Measurements from ENCODE around the gene SEPTIN5.
"Not testable (repeated sequence)": the region's sequence is repeated elsewhere in the genome, so short reads cannot be mapped to it uniquely, and the experiment has no call there.

Gene SEPTIN5

GRCh38 chr22:19722178-19722981, 8.1 kb downstream of the SEPTIN5 start:
- peaks cover 54% of the 10 kb centered on the region for H3K27me3 Mint-ChIP-seq
- H3K9me3 Mint-ChIP-seq, result no peaks in the 10 kb centered on the region
- ATAC-seq (replicated peaks; ENCODE audit: extremely low read depth, poor library complexity, severe bottlenecking) (no peak), DNase-seq (ENCODE audit: low spot score in 2 of 2) (no peak)
- H3K4me3 Mint-ChIP-seq, result no peak overlapping the region
- peaks cover 9% of the 10 kb centered on the region for H3K36me3 Mint-ChIP-seq (ENCODE audit: insufficient read depth)
- peaks cover 9% of the 10 kb centered on the region for H3K4me1 Mint-ChIP-seq
- no peak overlapping the region for H3K27ac Mint-ChIP-seq (ENCODE audit: low read depth)

- Mint-ChIP-seq H3K4me3 (no peak overlapping the region), H3K9me3 (no peaks in the 10 kb centered on the region), H3K4me1 (peaks cover 9% of the 10 kb centered on the region), H3K27ac (ENCODE audit: low read depth) (no peak overlapping the region), H3K36me3 (ENCODE audit: insufficient read depth) (peaks cover 9% of the 10 kb centered on the region), H3K27me3 (peaks cover 59% of the 10 kb centered on the region)
- DNase-seq (ENCODE audit: low spot score in 2 of 2) (no peak), ATAC-seq (replicated peaks; ENCODE audit: extremely low read depth, poor library complexity, severe bottlenecking) (no peak)
These were observed 8.6 kb downstream of the SEPTIN5 start for GRCh38 chr22:19722982-19723231.

GRCh38 chr22:19723232-19723982, 9.1 kb downstream of the SEPTIN5 start, which contains the start of gene GP1BB:
TSS of gene GP1BB (plus strand) at chr22:19723539. CDS start at chr22:19723570, 31 bp downstream.
- Mint-ChIP-seq H3K27me3 (peaks cover 60% of the 10 kb centered on the region), H3K4me1 (peaks cover 9% of the 10 kb centered on the region), H3K36me3 (ENCODE audit: insufficient read depth) (peaks cover 9% of the 10 kb centered on the region), H3K4me3 (peak within 1 kb of the TSS; percentile 43), H3K27ac (ENCODE audit: low read depth) (no peak within 1 kb of the TSS), H3K9me3 (no peaks in the 10 kb centered on the region)
- ATAC-seq (replicated peaks; ENCODE audit: extremely low read depth, poor library complexity, severe bottlenecking), result no peak
- no peak for DNase-seq (ENCODE audit: low spot score in 2 of 2)

DNA sequence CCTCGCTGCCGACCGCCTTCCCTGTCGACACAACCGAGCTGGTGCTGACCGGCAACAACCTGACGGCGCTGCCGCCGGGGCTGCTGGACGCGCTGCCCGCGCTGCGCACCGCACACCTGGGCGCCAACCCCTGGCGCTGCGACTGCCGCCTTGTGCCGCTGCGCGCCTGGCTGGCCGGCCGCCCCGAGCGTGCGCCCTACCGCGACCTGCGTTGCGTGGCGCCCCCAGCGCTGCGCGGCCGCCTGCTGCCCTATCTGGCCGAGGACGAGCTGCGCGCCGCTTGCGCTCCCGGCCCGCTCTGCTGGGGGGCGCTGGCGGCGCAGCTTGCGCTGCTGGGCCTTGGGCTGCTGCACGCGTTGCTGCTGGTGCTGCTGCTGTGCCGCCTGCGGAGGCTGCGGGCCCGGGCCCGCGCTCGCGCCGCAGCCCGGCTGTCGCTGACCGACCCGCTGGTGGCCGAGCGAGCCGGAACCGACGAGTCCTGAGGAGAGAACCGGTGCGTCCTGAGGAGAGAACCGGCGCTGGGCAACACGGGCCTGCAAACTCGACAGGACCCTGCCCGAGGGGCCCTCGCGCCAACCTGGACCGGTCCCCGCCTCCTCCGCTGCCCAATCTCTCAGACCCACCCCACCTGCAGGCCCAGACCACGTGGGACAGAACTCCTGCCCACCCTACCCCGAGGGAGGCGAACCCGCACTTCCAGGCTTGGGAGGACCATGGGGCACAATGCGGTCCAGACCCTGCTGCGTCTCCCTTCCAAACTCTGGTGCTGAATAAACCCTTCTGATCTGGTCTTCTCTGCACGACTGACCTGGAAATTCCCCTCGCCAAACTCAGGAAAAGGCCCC, 9.9 kb downstream of the SEPTIN5 start:
- Mint-ChIP-seq H3K4me3 (peak overlapping the region; percentile 43), H3K27me3 (peaks cover 57% of the 10 kb centered on the region), H3K4me1 (peaks cover 9% of the 10 kb centered on the region), H3K27ac (ENCODE audit: low read depth) (no peak overlapping the region), H3K9me3 (no peaks in the 10 kb centered on the region), H3K36me3 (ENCODE audit: insufficient read depth) (peaks cover 9% of the 10 kb centered on the region)
- no peak for DNase-seq (ENCODE audit: low spot score in 2 of 2)
- no peak for ATAC-seq (replicated peaks; ENCODE audit: extremely low read depth, poor library complexity, severe bottlenecking)

DNA sequence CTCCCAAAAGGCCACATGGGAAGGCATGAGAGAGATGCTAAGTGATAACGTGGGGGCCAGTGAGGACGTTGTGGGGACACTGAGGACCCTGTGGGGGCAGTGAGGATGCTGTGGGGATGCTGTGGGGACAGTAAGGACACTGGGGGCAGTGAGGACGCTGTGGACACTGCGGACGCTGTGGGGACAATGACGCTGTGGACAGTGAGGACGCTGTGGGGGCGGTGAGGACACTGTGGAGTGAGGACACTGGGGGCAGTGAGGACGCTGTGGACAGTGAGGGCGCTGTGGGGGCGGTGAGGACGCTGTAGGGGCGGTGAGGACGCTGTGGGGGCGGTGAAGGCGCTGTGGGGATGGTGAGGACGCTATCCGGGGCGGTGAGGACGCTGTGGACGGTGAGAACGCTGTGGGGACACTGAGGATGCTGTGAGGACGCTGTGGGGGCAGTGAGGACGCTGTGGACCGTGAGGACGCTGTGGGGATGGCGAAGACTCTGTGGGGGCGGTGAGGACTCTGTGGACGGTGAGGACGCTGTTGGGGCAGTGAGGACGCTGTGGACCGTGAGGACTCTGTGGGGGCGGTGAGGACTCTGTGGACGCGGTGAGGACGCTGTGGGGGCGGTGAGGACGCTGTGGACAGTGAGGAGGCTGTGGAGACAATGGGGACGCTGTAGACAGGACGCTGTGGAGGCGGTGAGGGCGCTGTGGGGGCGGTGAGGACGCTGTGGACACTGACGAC, 10.8 kb downstream of the SEPTIN5 start:
- peaks cover 9% of the 10 kb centered on the region for H3K4me1 Mint-ChIP-seq

GRCh38 chr22:19726064-19726788, 11.9 kb downstream of the SEPTIN5 start:
- not testable (repeated sequence) for DNase-seq (ENCODE audit: low spot score in 2 of 2); H3K27ac Mint-ChIP-seq (ENCODE audit: low read depth); ATAC-seq (replicated peaks; ENCODE audit: extremely low read depth, poor library complexity, severe bottlenecking); H3K4me3 Mint-ChIP-seq; H3K9me3 Mint-ChIP-seq
- H3K27me3 Mint-ChIP-seq, result peaks cover 37% of the 10 kb centered on the region
- H3K36me3 Mint-ChIP-seq (ENCODE audit: insufficient read depth), result peaks cover 13% of the 10 kb centered on the region
- peaks cover 15% of the 10 kb centered on the region for H3K4me1 Mint-ChIP-seq

More for the DNA sequence above, 10.8 kb downstream of the SEPTIN5 start:
- ATAC-seq (replicated peaks; ENCODE audit: extremely low read depth, poor library complexity, severe bottlenecking) (no peak), DNase-seq (ENCODE audit: low spot score in 2 of 2) (no peak)
- Mint-ChIP-seq H3K27ac (ENCODE audit: low read depth) (no peak overlapping the region), H3K27me3 (peaks cover 48% of the 10 kb centered on the region), H3K4me3 (peak overlapping the region; percentile 43), H3K36me3 (ENCODE audit: insufficient read depth) (peaks cover 9% of the 10 kb centered on the region), H3K9me3 (no peaks in the 10 kb centered on the region)

DNA sequence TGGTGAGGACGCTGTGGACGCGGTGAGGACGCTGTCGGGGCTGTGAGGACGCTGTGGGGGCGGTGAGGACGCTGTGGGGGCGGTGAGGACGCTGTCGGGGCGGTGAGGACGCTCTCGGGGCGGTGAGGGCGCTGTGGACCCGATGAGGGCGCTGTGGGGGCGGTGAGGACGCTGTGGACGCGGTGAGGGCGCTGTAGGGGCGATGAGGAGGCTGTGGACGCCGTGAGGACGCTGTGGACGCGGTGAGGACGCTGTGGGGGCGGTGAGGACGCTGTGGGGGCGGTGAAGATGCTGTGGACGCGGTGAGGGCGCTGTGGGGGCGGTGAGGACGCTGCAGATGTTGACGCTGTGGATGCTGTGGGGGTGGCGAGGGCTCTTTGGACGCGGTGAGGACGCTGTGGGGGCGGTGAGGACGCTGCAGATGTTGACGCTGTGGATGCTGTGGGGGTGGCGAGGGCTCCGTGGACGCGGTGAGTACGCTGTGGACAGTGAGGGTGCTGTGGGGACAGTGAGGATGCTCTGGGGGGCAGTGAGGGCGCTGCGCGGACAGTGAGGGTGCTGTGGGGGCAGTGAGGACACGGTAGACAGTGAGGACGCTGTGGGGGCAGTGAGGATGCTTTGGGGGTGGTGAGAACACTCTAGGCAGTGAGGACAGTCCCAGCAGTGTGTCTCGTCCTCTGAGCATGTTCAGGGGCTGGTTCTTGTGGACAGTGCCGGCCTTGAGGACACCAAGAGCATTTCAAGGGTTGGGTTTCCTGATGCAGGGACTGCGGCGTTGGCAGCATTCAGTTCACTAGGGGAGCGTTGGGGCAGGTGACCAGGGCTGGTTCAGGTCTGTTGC, 13.2 kb downstream of the SEPTIN5 start:
- ATAC-seq (replicated peaks; ENCODE audit: extremely low read depth, poor library complexity, severe bottlenecking), result no peak
- no peaks in the 10 kb centered on the region for H3K9me3 Mint-ChIP-seq
- peaks cover 13% of the 10 kb centered on the region for H3K36me3 Mint-ChIP-seq (ENCODE audit: insufficient read depth)
- no peak overlapping the region for H3K27ac Mint-ChIP-seq (ENCODE audit: low read depth)
- no peak overlapping the region for H3K4me3 Mint-ChIP-seq
- H3K4me1 Mint-ChIP-seq, result peaks cover 15% of the 10 kb centered on the region
- H3K27me3 Mint-ChIP-seq, result peaks cover 30% of the 10 kb centered on the region
- DNase-seq (ENCODE audit: low spot score in 2 of 2), result no peak

DNA sequence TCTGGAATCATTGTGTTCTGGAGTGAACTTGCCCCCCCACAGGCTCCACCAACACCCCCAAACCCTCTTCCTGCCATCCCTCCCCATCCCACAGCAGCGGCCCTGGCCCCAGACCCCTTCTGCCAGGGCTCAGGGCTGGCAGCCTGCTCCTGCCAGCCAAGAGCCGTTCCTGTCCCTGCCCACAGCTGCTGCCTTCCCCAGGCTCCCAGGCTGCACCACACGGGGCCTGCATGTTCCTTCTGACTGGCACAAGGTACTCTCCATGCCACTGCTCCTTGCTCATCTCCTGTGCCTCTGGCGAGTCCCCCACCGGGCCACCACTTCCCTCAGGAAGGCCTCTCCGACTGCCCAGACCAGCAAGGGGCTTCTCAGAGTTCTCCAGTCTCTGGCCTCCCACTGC, 14.0 kb downstream of the SEPTIN5 start:
- H3K27me3 Mint-ChIP-seq, result peaks cover 23% of the 10 kb centered on the region
- no peaks in the 10 kb centered on the region for H3K9me3 Mint-ChIP-seq
- H3K4me1 Mint-ChIP-seq, result peaks cover 15% of the 10 kb centered on the region
- no peak for ATAC-seq (replicated peaks; ENCODE audit: extremely low read depth, poor library complexity, severe bottlenecking)
- DNase-seq (ENCODE audit: low spot score in 2 of 2), result no peak
- H3K27ac Mint-ChIP-seq (ENCODE audit: low read depth), result no peak overlapping the region
- no peak overlapping the region for H3K4me3 Mint-ChIP-seq
- peaks cover 13% of the 10 kb centered on the region for H3K36me3 Mint-ChIP-seq (ENCODE audit: insufficient read depth)

DNA sequence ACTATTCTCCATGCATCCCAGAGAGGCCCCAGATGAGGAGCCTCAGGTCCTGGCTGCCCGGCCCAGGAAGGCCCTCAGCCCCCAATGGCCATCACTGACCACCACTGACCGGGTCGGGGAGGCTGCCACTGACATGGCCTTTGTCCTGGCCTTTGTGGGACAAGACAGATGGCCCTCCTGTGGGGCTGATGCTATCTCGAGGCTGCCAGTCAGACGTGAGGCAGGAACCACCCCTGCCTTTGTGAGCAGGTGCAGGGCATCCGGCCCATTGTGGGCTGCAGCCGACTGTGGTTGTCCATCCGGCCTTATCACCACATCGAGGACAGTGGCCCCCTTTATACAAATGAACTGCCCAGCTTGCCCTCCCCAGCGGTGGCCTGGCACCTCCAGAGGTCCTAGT, 14.5 kb downstream of the SEPTIN5 start:
- Mint-ChIP-seq H3K27me3 (peaks cover 23% of the 10 kb centered on the region), H3K36me3 (ENCODE audit: insufficient read depth) (peaks cover 14% of the 10 kb centered on the region), H3K27ac (ENCODE audit: low read depth) (no peak overlapping the region), H3K9me3 (no peaks in the 10 kb centered on the region), H3K4me1 (peaks cover 15% of the 10 kb centered on the region), H3K4me3 (no peak overlapping the region)
- ATAC-seq (replicated peaks; ENCODE audit: extremely low read depth, poor library complexity, severe bottlenecking), result no peak
- no peak for DNase-seq (ENCODE audit: low spot score in 2 of 2)

GRCh38 chr22:19729507-19729906, 15.2 kb downstream of the SEPTIN5 start:
- Mint-ChIP-seq H3K4me1 (peaks cover 13% of the 10 kb centered on the region), H3K4me3 (no peak overlapping the region), H3K27ac (ENCODE audit: low read depth) (no peak overlapping the region), H3K27me3 (peaks cover 21% of the 10 kb centered on the region), H3K36me3 (ENCODE audit: insufficient read depth) (peaks cover 16% of the 10 kb centered on the region), H3K9me3 (no peaks in the 10 kb centered on the region)
- ATAC-seq (replicated peaks; ENCODE audit: extremely low read depth, poor library complexity, severe bottlenecking) (no peak), DNase-seq (ENCODE audit: low spot score in 2 of 2) (no peak)

DNA sequence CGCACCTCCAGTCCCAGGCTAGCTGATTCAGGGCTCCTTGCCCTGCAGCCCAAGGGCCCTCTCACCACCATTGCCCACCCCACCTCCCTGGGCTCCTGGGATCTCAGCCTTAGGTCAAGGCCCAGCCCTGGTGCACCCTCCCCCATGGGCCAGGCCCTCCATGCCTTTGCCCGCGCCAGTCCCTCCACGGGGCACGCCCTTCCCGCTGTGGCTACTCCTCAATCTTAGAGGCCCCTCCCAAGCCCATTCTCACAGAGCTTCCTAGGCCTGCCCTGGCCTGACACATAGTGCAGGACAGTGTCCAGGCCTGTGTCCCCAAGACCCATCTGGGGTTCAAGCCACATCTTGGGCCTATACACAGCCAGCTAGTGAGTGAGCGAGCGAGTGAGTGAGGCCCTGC, 15.9 kb downstream of the SEPTIN5 start:
- peaks cover 14% of the 10 kb centered on the region for H3K27me3 Mint-ChIP-seq
- peaks cover 6% of the 10 kb centered on the region for H3K4me1 Mint-ChIP-seq
- H3K27ac Mint-ChIP-seq (ENCODE audit: low read depth), result no peak overlapping the region
- no peak for DNase-seq (ENCODE audit: low spot score in 2 of 2)
- H3K4me3 Mint-ChIP-seq, result peak overlapping the region; percentile 79
- H3K36me3 Mint-ChIP-seq (ENCODE audit: insufficient read depth), result peaks cover 11% of the 10 kb centered on the region
- H3K9me3 Mint-ChIP-seq, result no peaks in the 10 kb centered on the region
- ATAC-seq (replicated peaks; ENCODE audit: extremely low read depth, poor library complexity, severe bottlenecking), result no peak

All from central memory CD8-positive, alpha-beta T cell (primary cell).